Measurements from ENCODE around the gene FTO. TPM values are rescaled to one million over a fixed set of nuclear protein-coding genes. Genes with fewer than 3 reads are reported as not detected.

The FTO gene
- total and polyA plus RNA-seq, 2 of the 8 experiments (the other 6 are each of a cell fraction or from before 2014, with no cell fraction given), result 34.5 to 59.8 TPM

DNA sequence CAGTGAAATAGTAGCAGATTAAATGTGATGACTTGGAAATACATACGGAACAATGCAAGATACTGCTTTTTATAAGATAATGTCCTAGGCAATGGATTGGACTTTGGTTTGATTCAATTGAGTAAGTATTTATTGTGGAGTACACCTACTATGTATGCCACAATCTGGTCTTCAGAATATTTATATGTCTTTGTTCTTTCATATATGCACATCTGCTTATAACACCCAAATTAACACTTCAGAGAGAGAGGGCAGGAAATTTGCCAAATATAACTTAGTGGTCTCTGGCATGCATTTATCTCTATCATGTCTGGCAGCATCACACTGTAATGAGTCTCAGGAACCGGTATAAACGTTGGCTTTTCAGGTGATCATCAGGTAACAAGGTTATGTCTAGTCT is 17.2 kb upstream of the FTO start:
- no peak overlapping the region for H3K56ac ChIP-seq (replicated peaks; ENCODE audit: insufficient read length, low read depth, low read length)
- ChIA-PET POLR2A (ENCODE audit: partially characterized antibody) (no interaction called here), CTCF (ENCODE audit: partially characterized antibody) (no interaction called here)
- H3K4ac ChIP-seq (replicated peaks; ENCODE audit: insufficient read length, low read depth, low read length), result no peak overlapping the region
- H2BK5ac ChIP-seq (ENCODE audit: low read depth, low read length), result no peak overlapping the region
- H2BK12ac ChIP-seq (ENCODE audit: low read depth, low read length), result no peak overlapping the region
- H2BK120ac ChIP-seq (replicated peaks; ENCODE audit: low read depth, low read length), result no peak overlapping the region
- H3K36me3 ChIP-seq (ENCODE audit: control insufficient read depth in 2 of 4, insufficient read depth in 4 of 4, low read length in 3 of 4), result peaks cover 0 to 11% (median 3%) of the 10 kb centered on the region in 4 experiments; a peak in 5 of 8 replicates
- WGBS, 2 experiments (ENCODE audit: extremely low coverage in 1 of 2, insufficient coverage in 1 of 2, insufficient read length in 1 of 2, insufficient replicate concordance in 2 of 2, low coverage in 1 of 2, low lambda C conversion rate in 2 of 2, missing lambda C conversion rate in 1 of 2), result 88% methylated on average over 3 of the region's 3 CpGs; no CpG with 5 or more reads in 1 of the 2 experiments
- no peaks in the 10 kb centered on the region for H3K4me1 ChIP-seq (replicated peaks in 1 of 4; ENCODE audit: control insufficient read depth in 3 of 4, insufficient read depth in 4 of 4, low read length in 3 of 4)
- H3K27me3 ChIP-seq (replicated peaks in 1 of 4; ENCODE audit: control insufficient read depth in 3 of 4, extremely low read depth in 1 of 4, insufficient read depth in 3 of 4, low read length in 3 of 4), result no peaks in the 10 kb centered on the region
- no peak overlapping the region for H2AK5ac ChIP-seq (ENCODE audit: low read depth, low read length)
- H3K9me3 ChIP-seq (ENCODE audit: insufficient read depth in 2 of 2, low read depth in 1 of 2, low read length in 1 of 2), result no peaks in the 10 kb centered on the region
- no peaks in the 10 kb centered on the region for H3K79me1 ChIP-seq (ENCODE audit: low read depth, low read length)
- H4K20me1 ChIP-seq (replicated peaks in 1 of 2; ENCODE audit: control insufficient read depth in 1 of 2, insufficient read depth in 2 of 2, low read length in 2 of 2), result no peaks in the 10 kb centered on the region
- no peak overlapping the region for H3K4me2 ChIP-seq (ENCODE audit: insufficient read depth in 1 of 2, low read depth in 2 of 2, low read length in 2 of 2)
- no peak overlapping the region for H2AFZ ChIP-seq (ENCODE audit: low read length)
- no peak overlapping the region for H3K14ac ChIP-seq (ENCODE audit: insufficient read length)
- no peak overlapping the region for H3K23ac ChIP-seq (ENCODE audit: insufficient read length)
- H3K23me2 ChIP-seq (ENCODE audit: low read depth, low read length), result no peaks in the 10 kb centered on the region
- no peak overlapping the region for H4K91ac ChIP-seq (replicated peaks; ENCODE audit: insufficient read length, low read length)
- DNase-seq (ENCODE audit: low read depth in 1 of 2, low spot score in 2 of 2) (no peak), FAIRE-seq (no peak)
- no peak overlapping the region for H3K18ac ChIP-seq (ENCODE audit: extremely low read depth, low read length)
- no peaks in the 10 kb centered on the region for H3K79me2 ChIP-seq (ENCODE audit: control insufficient read depth in 1 of 2, insufficient read depth in 2 of 2, low read length in 2 of 2)
- no peak overlapping the region for H3K27ac ChIP-seq (ENCODE audit: low read depth, low read length)
- H4K5ac ChIP-seq (ENCODE audit: insufficient read length, low read depth, low read length), result no peak overlapping the region
- no peak overlapping the region for H2BK15ac ChIP-seq (ENCODE audit: low read length)
- no peak overlapping the region for H3K9ac ChIP-seq (replicated peaks in 1 of 4; ENCODE audit: extremely low read depth in 1 of 4, low read depth in 3 of 4, low read length in 3 of 4)
- H2BK20ac ChIP-seq (ENCODE audit: low read length), result no peak overlapping the region
- H4K8ac ChIP-seq (ENCODE audit: extremely low read depth, insufficient read depth, low read length), result no peak overlapping the region
- no peak overlapping the region for H3K4me3 ChIP-seq (ENCODE audit: extremely low read depth in 1 of 4, insufficient read depth in 2 of 4, low read depth in 3 of 4, low read length in 4 of 4)
- TF ChIP-seq NRF1 (IDR thresholded peaks at IDR 0.05; ENCODE audit: low read depth, low read length), result no peak
- no peak for TF ChIP-seq TAF7 (optimal IDR thresholded peaks at IDR 0.05; ENCODE audit: borderline replicate concordance, low read depth, low read length)
- no peak for TF ChIP-seq SP2 (IDR thresholded peaks at IDR 0.05; ENCODE audit: low read length)
- no peak for TF ChIP-seq NANOG (IDR thresholded peaks at IDR 0.05; ENCODE audit: insufficient read depth, low read depth, low read length, poor library complexity, severe bottlenecking)
- no peak for TF ChIP-seq RFX5 (IDR thresholded peaks at IDR 0.05; ENCODE audit: borderline replicate concordance, low read depth, low read length)
- TF ChIP-seq RNF2 (IDR thresholded peaks at IDR 0.05; ENCODE audit: borderline replicate concordance, low read depth, low read length, missing control alignments, poor library complexity, severe bottlenecking), result no peak
- no peak for TF ChIP-seq CBX5 (IDR thresholded peaks at IDR 0.05; ENCODE audit: low read depth, low read length)
- no peak for TF ChIP-seq ASH2L (IDR thresholded peaks at IDR 0.05; ENCODE audit: low read length)
- no peak for TF ChIP-seq FOSL1 (IDR thresholded peaks at IDR 0.05; ENCODE audit: insufficient read depth, low read depth, low read length)
- TF ChIP-seq POU5F1 (IDR thresholded peaks at IDR 0.05; ENCODE audit: low read depth, low read length), result no peak
- TF ChIP-seq POLR2AphosphoS5 (IDR thresholded peaks at IDR 0.05; ENCODE audit: low read depth, low read length), result no peak
- no peak for TF ChIP-seq TCF12 (IDR thresholded peaks at IDR 0.05; ENCODE audit: low read depth, low read length)
- TF ChIP-seq RXRA (IDR thresholded peaks at IDR 0.05; ENCODE audit: insufficient read depth, low read depth, low read length), result no peak
- TF ChIP-seq, protein P1, sequence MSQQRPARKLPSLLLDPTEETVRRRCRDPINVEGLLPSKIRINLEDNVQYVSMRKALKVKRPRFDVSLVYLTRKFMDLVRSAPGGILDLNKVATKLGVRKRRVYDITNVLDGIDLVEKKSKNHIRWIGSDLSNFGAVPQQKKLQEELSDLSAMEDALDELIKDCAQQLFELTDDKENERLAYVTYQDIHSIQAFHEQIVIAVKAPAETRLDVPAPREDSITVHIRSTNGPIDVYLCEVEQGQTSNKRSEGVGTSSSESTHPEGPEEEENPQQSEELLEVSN (IDR thresholded peaks at IDR 0.05), result no peak
- no peak for TF ChIP-seq KDM5A (IDR thresholded peaks at IDR 0.05; ENCODE audit: low read length)

Measured in H1 (cell line).